ENCODE results near the gene AK8. TPM values are rescaled to one million over a fixed set of nuclear protein-coding genes. Genes with fewer than 3 reads are reported as not detected.
A peak's percentile ranks its signal among the peaks of the same experiment; 100 is the strongest.

The AK8 gene
- total RNA-seq, 1 donor from 2014 or later, result 0.07 TPM

- DNase-seq (ENCODE audit: low read depth, low spot score), result peak; percentile 22
Measured at GRCh38 chr9:132800038-132800648, 77.9 kb downstream of the AK8 start.

GRCh38 chr9:132798817-132799790 is 79.0 kb downstream of the AK8 start:
- no peak for DNase-seq (ENCODE audit: low read depth, low spot score)

DNA sequence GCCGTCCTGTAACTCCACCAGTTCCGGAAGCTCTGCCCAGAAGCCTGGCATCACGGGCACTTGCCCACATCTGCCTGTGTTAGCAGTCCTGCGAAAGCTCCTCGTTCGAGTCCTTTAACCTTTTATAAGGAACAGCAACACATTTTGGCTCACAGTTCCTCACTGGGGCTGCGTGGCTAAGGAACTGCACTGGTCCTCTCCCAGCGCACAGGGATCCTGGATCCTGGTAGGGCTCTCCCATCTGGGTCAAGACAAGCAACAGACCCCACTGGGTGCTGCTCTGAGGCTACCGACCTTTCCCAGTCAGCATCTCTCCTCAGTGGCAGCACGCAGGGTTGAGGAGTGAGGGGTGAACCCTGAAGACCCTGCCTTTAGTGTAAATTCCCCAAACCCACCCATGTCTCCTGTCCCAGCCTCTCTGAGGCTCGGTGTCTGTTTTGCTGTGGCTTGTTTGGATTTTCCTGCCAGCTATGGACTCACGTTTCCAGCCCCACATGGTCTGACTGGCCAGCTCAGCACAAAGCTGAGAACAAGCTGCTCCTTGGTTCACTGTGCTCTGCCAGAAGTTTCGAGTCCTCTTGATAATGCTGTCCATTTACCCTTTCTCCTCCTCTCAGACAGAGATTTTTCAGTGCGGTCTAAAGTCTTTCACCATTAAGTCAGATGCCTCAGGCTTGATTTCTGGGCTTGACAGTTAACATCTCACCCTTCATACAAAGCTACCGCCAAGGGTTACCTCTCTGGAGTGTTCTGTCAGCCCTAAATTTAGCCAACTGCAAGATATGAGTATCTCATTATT is 80.0 kb downstream of the AK8 start:
- no peak for DNase-seq (ENCODE audit: low read depth, low spot score)

GRCh38 chr9:132795511-132796303 is 82.4 kb downstream of the AK8 start:
- no peak for DNase-seq (ENCODE audit: low read depth, low spot score)

- DNase-seq (ENCODE audit: low read depth, low spot score), result no peak
Measured at GRCh38 chr9:132794730-132795380, 83.2 kb downstream of the AK8 start.

GRCh38 chr9:132793606-132794580 is 84.2 kb downstream of the AK8 start:
- DNase-seq (ENCODE audit: low read depth, low spot score), result no peak

DNA sequence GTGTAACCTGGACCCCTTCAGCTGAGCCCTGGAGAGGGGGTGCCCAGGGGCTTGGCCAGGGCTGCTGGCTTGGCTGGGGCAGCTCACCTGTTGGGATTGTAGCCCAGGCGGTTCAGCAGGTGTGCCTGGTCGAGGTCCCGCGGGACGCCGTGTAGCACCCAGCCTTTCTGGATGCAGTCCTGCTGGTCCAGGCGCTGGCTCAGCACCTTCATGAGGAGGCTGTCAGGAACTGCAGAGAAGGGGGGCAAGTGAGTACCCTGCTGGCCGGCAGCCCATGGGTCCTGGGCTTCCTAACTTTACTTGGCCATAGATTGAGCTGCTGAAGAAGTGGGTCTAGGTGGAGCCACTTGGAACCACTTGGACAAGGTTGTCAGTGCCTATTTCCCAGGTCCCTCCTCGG is 85.5 kb downstream of the AK8 start:
- no peak for DNase-seq (ENCODE audit: low read depth, low spot score)

DNA sequence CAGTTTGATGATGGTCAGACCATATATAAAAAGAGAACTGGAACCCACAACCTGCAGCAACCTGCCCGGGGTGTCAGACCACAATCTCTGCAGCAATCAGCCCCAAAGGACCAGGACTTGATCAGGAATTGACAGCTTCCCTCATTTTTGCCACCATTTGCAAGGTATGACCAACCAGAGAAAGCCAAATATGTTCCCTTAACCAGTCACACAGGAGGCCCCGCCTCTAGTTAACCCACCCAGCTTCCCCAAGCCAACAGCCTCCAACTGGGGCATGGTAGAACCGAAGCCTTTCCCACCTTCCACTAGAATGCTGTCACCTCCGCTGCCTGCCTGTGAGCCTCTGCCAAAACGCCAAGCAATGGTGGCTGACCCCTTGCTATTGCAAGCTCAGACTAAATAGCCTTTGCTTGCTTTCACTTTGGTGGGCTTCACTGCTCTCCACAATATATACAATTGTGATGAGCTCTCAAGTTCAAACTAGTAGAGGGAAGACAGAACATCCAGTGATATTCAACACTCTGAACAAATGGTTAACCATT is 86.3 kb downstream of the AK8 start:
- DNase-seq (ENCODE audit: low read depth, low spot score), result no peak

- DNase-seq (ENCODE audit: low read depth, low spot score), result no peak
Measured at GRCh38 chr9:132789719-132790118, 88.4 kb downstream of the AK8 start.

DNA sequence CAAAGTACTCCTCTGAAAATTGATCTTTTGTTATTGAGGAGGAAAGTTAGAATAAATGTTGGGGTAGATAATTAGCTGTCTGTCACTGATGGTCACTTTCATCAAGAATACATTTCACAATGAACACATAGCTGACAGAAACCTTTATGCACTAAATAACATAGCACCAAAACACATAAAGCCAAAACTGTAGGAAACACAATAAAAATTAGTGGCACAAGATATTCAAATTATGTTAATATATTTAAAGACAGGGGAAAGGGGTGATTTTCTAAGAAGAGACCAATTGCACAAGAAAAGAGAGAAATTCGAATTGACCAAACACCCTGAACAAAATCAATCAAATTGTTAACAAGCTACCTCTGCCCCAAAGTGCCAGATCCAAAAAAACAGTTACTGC is 89.7 kb downstream of the AK8 start:
- no peak for DNase-seq (ENCODE audit: low read depth, low spot score)

DNA sequence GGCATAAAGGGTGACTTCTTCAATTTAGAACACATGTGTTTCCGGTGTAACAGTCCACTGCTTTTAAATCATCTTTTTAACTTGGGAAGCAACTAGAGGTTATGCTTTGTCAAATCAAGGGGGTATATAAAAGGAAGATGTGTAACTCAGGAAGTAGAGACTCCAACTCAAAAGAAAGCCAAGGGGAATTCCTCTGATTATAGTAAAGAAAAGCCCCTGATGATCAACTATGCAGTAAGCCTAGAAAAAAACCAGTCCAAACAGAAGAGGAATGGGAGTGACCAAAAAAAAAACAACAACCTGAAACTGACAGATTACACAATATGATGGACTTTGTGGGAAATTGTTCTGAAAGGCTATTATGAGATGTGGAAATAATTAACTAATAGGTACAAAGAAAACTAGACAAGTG is 90.3 kb downstream of the AK8 start:
- no peak for DNase-seq (ENCODE audit: low read depth, low spot score)

DNA sequence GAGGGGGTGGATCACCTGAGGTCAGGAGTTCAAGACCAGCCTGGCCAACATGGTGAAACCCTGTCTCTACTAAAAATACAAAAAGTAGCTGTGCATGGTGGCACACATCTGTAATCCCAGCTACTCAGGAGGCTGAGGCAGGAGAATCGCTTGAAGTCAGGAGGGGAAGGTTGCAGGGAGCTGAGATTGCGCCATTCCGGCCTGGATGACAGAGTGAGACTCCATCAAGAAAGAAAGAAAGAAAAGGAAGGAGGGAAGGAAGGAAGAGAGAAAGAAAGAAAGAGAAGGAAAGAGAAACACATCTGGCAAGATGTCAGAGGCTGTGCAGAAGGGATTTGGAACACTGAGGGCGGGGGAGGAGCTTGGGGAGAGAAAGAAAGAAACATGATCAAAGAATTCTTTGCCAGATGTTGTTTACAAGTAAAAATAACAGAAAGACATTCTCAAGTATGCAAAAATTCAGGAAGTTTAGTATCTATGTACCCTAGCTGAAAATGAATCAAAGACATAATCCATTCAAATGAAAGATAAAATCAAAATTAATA is 93.7 kb downstream of the AK8 start:
- no peak for DNase-seq (ENCODE audit: low read depth, low spot score)

DNA sequence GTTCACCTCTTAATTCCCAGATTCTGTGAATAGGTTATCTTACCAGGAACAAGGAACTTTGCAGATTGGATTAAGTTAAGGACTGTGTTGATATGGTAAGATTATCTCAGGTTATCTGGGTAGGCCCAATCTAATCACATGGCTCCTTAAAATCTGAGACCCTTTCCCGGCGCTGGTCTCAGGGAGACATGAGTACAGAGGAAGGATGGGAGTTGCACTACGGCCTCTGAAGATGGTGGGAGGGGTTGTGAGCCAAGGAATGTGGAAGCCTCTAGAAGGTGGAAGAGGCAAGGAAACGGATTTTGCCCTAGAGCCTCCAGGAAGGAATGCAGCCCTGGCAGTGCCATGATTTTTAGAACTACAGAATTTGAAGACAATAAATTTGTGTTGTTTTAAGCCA is 95.1 kb downstream of the AK8 start:
- no peak for DNase-seq (ENCODE audit: low read depth, low spot score)

DNA sequence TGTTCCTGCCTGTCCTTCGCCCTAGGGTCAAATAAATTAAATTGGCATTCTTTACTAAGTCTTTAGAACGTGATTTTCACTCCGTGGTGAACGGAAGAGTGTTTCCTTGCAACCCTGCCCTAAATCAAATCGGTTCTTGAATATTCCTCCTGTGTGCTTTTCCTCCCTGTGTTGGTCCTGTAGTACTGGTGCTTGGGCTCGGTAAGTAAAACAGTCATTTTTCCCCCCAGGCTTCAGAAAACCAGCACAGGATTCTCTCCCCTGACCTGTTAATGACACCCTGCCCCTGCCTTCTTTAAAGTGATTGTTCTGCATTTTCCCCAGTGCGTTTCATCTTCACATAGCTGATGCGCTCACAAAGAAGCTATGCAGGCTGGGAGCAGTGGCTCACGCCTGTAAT is 96.0 kb downstream of the AK8 start:
- DNase-seq (ENCODE audit: low read depth, low spot score), result no peak

DNA sequence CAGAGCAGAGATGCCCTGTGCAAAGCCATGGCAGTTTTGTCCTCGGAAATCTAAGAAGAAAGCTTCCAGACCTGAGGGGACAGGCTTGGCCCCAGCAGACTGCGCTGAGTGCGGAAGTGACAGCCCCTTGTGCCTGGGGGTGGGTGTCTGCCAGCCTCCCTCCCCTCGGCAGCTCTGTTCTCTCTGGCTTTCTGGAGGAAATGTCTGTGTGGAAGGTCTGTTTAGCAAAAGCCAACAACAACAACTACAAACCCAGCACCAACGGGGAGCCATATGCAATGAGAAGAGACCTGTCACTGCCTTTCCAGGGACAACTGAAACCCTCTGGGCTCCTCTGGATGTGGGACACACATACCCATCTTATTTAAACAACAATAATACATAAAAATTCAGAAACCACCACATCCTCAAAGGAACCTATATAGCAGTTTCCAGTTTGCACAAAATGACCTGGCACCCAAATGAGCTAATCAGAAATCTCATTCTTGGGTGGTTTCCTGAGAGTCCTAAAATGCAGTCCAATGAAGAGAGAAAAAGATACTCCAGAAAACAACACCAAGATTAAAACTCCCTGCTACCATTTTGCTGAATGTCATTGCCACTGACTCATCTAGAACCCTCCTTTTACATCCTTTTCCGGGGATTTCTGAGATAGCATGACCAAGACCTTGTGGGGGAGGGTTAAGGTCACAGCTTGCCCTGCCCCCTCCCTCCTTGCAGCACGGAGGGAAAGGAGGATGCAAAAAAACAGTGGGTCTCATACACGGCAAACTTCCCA is 97.7 kb downstream of the AK8 start:
- no peak for DNase-seq (ENCODE audit: low read depth, low spot score)

- no peak for DNase-seq (ENCODE audit: low read depth, low spot score)
Measured at GRCh38 chr9:132776891-132777290, 101.2 kb downstream of the AK8 start.

DNA sequence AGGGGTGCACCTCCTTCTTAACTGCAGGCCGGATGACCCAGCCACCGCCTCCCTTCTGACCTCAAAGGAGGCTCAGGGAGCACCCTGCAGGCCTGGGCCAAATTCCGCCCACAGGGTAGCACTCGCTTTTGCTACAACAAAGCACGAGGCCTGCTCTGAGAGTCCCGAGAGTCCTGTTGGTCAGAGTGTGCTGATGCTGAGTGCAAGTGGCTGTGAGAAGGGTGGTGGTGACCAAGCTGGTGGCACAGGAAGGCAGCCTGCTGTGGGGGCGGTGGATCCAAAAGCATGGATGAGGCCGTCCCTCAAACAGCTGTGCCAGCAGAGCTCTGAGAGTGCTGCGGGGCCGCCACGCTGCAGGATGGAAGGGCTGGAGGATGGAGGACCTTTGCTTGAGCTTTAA is 101.8 kb downstream of the AK8 start:
- no peak for DNase-seq (ENCODE audit: low read depth, low spot score)

GRCh38 chr9:132775720-132776119 is 102.4 kb downstream of the AK8 start:
- DNase-seq (ENCODE audit: low read depth, low spot score), result no peak

Measured in pulmonary artery endothelial cell (primary cell).